Measurements from ENCODE around the gene NRXN3.
"Not testable (repeated sequence)": the region's sequence is repeated elsewhere in the genome, so short reads cannot be mapped to it uniquely, and the experiment has no call there.

NRXN3 gene

DNA sequence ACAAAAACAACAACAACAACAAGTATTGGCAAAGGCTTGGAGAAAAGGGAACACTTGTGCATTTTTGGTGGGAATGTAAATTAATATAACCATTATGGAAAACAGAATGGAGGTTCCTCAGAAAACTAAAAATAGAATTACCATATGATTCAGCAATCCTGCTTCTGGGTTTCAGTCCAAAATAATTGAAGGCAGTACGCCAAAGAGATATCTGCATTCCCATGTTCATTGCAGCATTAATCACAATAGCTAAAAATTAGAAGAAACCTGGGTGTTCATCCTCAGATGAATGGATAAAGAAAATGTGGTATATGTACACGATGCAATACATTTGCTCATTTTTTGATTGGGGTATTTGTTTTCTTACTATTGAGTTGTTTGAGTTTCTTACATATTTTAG, 813.0 kb downstream of the NRXN3 start:
- in situ Hi-C loops (cut with MboI; ENCODE audit: low pct_unique_long_range_greater_than_20kb, low sequenced_read_pairs) = no loop called here
- no peak for DNase-seq

DNA sequence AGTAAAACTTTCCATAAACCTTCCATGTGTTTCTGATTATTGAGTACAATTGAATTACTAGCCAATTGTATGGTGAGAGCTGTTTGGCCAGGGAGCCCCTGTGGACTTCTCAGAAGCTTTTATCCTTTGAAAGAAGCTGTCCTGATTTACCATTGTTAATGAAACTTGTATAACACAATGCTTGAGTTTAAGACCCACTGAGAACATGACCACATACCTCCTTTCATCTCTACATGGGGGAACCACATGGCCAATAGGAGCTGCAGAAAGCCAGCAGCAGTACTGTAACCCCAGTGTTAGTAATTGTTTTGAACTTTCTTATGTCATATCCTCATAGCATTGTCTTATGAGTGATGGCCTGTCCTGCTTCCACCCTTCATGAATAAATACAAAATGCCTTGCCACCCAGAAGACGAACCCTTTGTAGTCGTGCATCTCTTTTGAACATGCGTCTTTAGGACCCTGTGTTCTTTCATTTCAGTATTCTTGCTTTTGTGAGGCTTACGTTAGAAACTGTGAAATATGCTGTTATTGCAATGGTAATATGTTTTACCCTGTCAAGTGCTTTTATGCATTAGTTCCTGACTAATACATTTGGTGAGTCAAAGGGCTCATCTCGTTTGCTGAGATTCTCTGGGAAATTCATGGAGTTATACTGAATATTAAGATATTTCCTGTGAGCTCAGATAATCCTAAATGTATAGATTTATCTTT, 815.7 kb downstream of the NRXN3 start:
- no peak for DNase-seq
- in situ Hi-C loops (cut with MboI; ENCODE audit: low pct_unique_long_range_greater_than_20kb, low sequenced_read_pairs) = no loop called here

DNA sequence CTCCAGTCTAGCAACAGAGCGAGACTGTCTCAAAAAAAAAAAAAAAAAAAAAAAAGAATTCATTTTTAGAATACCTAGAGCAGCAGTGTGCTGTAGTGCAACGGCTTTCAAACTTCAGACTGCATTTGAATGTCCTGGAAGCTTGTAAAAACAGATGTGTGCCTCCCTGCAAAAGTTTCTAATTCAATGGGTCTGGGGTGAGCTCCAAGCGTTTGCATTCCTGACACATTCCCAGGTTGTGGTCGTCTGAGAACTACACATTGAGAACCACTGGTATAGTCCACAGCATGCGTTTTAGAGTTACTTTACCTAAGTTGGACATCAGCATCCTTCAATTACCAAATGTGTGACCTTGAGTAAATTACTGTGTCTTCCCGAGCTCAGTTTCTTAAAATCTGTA, 816.8 kb downstream of the NRXN3 start:
- in situ Hi-C loops (cut with MboI; ENCODE audit: low pct_unique_long_range_greater_than_20kb, low sequenced_read_pairs) = no loop called here
- DNase-seq = no peak

DNA sequence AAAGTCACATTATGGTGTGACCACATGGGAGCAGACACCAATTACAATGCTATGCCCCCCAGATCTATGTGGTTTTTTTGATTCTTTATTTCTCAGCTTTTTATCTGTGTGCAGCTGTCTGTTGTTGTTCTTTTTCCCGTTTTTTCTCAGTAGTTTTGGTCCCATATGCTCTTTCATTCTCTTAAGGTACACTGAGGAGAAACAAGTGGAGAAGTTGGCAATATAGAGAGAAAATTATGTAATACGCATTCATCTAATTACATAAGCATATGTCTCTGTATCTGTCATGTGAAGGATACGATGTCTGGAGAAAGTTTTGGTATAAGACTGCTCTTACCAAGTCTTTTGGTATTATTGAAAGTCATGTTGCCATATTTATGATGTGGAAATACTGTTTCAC, 819.0 kb downstream of the NRXN3 start:
- in situ Hi-C loops (cut with MboI; ENCODE audit: low pct_unique_long_range_greater_than_20kb, low sequenced_read_pairs) = no loop called here
- no peak for DNase-seq

DNA sequence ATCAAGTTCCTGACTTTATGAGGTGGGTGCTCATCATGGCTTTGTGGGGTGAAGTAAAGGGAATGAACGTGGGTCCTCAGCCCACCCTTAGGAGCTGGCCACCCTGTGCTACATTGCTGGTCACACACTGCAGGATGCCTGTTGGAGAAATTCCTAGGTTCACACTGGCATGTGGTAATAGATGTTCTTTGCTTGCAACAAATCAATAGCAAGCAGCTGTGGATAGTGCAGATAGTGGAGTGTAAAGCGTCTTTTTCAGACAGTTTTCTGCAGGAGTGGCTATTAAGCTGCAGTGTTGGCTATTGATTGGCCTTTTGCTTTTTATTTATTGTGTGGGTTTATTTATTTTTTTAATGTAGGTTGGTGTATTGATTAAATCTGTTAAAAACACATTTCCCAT, 822.7 kb downstream of the NRXN3 start:
- in situ Hi-C loops (cut with MboI; ENCODE audit: low pct_unique_long_range_greater_than_20kb, low sequenced_read_pairs) = no loop called here
- DNase-seq = no peak

DNA sequence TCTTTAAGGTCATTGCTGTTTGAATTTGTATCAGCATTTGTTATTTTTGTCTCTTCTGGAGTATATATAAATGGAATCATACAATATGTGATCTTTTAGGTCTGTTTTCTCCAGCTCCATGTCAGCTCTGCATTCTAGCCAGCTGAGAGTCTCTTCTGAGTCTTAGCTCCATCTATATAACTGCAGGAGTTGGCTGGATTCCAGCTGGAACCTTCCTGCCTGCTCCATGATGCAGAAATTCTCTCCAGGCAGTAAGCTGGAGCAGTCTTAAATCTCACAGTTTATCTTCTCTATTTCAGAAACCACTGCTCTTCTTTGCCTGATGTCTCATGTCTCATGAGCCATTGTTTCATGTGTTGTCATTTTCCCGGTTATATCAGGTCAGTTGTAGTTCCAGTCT, 827.6 kb downstream of the NRXN3 start:
- in situ Hi-C loops (cut with MboI; ENCODE audit: low pct_unique_long_range_greater_than_20kb, low sequenced_read_pairs) = no loop called here
- DNase-seq = no peak

DNA sequence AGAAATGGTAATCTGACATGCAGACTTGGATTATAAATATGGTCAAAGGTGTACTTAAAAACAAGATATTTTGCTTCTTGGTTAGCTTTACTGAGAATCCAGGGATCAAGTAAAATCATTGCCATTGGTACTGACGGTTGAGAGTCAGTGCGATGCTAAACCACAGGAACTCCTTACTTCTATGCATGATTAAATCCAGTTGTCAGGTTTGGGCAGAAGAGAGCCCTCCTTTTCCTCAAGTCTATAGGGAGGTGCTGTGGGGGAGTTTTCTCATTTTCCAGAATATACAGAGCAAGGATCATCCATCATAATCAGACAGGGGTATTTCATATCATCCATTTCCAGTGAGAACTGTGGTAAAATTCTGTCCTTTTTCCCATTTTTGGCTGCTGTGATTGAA, 839.1 kb downstream of the NRXN3 start:
- in situ Hi-C loops (cut with MboI; ENCODE audit: low pct_unique_long_range_greater_than_20kb, low sequenced_read_pairs) = no loop called here
- DNase-seq = no peak

DNA sequence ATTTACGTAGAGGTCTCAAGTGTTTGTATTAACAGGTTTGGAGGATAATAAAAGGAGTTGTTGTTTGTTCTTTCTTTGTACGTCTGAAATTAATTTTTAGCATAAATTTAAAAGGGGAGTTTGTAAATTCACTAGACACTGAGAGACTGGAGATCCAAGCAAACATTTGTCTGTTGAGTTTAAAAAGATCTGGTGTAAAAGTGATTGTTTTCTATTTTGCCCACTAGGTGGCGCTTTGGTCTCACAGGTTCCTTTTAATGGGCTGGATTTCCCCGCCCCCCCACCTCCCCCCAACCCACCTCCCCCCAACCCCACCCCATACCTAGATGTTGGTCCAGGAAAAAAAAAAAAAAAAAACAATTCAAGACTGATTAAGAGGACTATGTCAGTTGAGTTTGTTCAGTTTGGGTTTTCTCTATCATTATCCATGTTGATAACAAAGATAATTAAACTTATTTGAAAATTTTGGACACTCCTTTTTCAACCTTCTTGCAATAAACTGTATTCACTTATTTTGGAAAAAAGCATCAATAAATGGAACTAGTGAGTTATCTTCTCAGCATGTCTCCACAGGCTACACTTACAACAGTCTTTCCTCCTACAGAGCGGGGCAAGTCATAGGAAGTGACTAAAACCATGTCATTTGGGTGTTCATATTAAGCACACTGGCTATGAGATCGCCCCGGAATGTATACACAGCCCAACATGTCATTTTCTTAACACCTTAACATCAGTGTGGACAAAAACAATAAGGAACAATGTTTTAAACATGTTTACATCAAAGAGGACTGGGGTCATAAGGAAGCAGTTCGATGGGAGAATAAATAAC, 841.1 kb downstream of the NRXN3 start:
- in situ Hi-C loops (cut with MboI; ENCODE audit: low pct_unique_long_range_greater_than_20kb, low sequenced_read_pairs) = no loop called here
- DNase-seq = peak; percentile 29

DNA sequence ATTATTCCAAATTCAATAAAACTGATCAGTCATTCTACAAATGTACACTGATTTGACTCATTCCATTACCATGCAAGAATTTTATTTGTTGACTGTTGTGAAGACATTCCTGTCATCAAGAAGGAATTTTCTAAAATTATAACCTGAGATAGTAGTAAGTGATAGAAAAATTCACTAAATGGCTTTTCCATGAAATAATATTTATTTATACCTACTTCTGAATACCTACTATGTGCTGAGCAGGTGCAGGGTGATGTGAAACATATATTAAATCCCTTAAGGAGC, 841.7 kb downstream of the NRXN3 start:
- in situ Hi-C loops (cut with MboI; ENCODE audit: low pct_unique_long_range_greater_than_20kb, low sequenced_read_pairs) = no loop called here
- DNase-seq = no peak

DNA sequence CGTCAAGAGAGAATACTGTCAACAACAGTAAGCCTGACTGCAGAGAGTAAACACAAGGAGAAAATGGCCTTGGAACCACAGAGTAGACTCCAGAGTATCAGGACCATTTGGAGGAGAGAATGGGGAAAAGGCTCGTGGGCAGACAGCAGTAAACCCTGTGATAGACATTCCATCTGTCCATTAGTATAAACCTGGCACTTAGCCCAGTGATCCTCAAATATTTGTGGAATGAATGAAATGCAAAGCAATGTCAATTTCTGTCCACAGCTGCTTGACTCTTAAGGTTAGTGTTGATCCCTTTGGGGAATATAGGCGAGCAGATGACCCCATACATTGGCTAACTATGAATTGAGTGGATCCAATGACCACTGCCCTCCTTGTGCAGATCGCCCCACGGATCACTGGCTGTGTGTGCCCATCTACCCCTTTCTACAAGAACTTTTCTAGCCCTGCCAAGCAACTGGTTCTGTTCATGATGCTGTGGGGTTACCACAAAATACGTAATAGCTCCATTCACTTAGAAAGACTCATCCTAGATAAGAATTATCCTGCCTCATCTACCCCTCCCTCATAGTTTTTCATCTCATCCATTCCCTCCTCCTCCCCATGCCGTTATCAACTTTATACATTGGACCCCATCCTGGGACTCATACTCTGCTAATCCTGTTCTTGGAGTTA, 846.8 kb downstream of the NRXN3 start:
- in situ Hi-C loops (cut with MboI; ENCODE audit: low pct_unique_long_range_greater_than_20kb, low sequenced_read_pairs) = no loop called here
- DNase-seq = no peak

DNA sequence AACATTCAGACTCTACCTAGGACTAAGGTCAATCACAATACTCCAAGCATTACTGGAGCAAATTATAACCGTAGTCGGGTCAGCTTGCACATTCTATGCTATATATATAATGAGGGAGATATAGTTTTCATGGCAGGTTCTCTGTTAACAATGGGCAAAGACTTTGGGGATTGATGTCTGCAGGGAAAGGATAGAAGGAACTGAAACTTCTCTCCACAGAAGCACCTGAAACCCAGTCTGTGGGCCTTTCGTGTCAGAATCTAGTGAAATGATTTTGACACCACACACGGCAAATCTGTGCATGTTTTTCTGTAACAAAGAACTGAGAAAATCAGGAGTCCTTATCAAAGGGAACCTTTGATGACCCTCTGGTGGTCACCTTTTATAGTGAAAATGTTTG, 847.4 kb downstream of the NRXN3 start:
- DNase-seq = no peak
- in situ Hi-C loops (cut with MboI; ENCODE audit: low pct_unique_long_range_greater_than_20kb, low sequenced_read_pairs) = no loop called here

DNA sequence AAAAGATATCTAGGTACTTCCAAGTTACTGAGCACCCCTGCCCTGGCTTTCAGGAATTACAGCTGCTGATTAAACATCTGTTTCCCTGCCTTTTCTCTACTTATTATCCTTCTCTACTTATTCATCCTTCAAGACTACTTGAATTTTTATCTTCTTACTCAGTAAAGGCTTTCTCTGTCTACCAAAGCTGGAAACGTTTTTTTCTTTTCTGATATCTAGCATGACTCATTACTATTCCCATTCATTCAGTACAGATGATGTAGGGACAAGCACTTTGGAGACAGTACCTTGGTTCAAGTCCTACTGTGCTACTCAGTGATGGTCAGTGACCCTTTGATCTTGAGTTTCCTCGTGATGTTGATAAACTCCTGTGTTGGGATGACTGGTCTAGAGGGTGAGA, 848.7 kb downstream of the NRXN3 start:
- in situ Hi-C loops (cut with MboI; ENCODE audit: low pct_unique_long_range_greater_than_20kb, low sequenced_read_pairs) = no loop called here

DNA sequence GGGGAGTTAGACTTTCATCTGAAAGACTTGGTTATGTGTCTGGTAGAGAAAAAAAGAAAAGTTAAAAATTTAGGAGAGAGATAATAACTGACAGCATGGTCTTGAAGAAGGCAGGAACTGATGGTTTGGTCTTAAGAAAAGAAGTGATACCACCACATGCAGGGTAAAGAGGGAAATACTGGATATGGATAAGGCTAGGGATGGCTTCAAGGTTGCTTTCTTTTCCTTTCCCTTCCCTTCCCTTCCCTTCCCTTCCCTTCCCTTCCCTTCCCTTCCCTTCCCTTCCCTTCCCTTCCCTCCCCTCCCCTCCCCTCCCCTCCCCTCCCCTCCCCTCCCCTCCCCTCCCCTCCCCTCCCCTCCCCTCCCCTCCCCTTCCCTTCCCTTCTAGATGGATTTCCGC, 849.7 kb downstream of the NRXN3 start:
- DNase-seq; in situ Hi-C loops (cut with MboI; ENCODE audit: low pct_unique_long_range_greater_than_20kb, low sequenced_read_pairs): not testable (repeated sequence)

More for the DNA sequence above, 848.7 kb downstream of the NRXN3 start:
- no peak for DNase-seq

DNA sequence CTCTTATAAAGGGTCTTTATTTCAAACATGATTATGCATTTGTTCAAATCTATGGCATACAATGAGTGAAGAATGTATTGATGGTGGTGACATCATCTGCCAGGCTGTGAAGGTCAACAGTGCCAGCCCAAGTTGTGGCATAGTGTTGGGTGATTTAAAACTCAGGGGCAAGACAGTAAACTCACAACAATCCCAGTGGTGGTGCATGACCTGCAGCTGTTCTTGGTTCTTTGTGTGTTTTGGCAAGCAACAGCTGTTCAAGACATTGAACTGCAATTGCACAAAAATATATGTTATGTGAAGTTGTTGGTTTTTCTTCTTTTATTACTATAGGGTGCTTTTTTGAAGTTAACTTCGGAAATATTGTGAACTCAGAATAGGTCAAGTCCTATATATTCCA, 851.6 kb downstream of the NRXN3 start:
- DNase-seq = no peak
- in situ Hi-C loops (cut with MboI; ENCODE audit: low pct_unique_long_range_greater_than_20kb, low sequenced_read_pairs) = no loop called here

DNA sequence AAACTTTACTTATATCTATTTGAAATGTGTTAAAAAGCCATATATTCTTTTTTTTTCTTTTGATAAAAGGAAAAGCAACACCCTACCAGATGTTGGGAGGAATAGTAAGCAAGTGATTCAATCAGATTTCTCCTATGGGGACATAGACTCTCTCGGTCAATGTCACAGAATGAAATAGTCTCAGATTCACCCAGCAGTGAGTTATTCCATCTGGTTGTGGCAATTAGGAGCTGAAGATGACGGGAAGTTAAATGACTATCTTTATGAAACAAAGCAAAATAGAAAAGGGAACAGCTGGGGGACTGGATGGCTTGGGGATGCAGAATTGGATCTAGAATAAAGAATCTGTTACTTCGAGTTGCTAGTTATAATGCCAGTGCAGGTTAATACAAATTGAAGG, 857.0 kb downstream of the NRXN3 start:
- in situ Hi-C loops (cut with MboI; ENCODE audit: low pct_unique_long_range_greater_than_20kb, low sequenced_read_pairs) = no loop called here
- DNase-seq = no peak

DNA sequence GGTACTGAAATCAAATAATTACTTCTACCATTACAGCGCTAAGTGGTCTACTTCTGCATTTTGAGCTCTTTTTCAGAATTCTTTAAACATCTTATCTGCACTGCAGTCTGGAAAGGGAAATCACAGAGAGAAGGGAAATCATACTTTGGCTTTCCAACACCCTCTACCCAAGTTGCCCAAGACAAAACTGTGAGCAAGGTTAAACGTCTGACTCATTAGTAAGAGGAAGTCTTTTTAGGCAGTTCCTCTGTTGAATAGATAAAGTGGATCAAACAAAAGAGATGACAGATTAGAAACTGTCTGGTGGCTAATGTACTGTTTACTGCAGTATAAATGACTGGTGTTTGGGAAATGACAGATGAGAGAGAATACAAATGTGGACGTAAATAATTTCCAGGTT, 858.1 kb downstream of the NRXN3 start:
- in situ Hi-C loops (cut with MboI; ENCODE audit: low pct_unique_long_range_greater_than_20kb, low sequenced_read_pairs) = no loop called here
- DNase-seq = peak; percentile 92

DNA sequence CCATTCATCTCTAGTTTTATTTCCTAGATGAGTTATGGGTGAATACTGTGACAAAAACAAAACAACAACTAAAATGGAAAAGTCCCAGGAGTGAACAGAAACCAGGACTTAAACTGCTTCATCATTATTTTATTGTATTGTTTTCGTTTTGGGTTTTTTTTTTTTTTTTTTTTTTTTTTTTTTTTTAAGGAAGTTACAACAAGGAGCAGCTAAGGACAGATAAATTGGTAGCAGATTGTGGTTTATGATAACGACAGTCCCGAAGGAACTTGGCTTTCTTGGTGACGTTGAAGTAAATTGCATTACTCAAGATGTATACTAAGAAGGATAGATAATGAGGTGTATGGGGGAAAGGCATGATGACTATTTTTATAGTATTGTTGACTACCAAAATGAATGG, 866.3 kb downstream of the NRXN3 start:
- in situ Hi-C loops (cut with MboI; ENCODE audit: low pct_unique_long_range_greater_than_20kb, low sequenced_read_pairs) = no loop called here
- DNase-seq = peak; percentile 78

DNA sequence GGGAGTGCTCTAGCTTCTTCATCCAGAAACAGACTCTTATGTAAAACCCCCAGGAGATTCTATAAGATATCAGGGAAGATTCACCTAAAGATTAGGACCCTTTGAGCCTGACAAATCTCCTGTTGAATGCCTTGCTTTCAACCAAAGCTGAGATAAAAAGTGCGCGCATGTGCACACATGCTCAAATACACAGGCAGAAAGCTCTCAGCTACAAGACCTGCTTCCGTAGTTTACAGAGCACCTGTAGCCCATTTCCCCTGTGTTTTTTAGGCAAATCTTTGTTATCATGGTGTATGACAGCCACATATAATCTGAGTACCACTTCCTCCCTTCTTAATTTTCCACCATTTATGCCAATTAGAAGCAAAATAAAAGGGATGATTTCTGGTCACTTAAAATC, 866.9 kb downstream of the NRXN3 start:
- DNase-seq = no peak
- in situ Hi-C loops (cut with MboI; ENCODE audit: low pct_unique_long_range_greater_than_20kb, low sequenced_read_pairs) = no loop called here

DNA sequence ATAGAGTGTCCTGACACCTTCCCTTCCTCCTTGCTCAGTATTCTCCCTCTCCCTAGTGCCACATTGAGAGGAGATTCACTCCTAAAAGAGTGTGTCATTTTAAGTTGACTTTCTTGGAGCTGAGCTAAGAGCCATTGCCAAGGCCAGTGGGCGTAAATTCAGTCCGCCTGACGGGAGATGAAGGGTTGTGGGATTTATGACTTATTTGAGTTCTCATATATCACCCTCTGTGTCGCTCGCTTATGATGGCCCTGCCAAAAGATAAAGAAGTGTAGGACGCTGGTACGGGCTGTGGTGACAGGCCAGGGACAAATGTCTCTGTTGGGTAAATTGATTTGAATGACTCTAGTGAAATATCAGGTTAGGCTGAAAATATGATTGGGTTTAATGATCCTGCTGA, 867.4 kb downstream of the NRXN3 start:
- DNase-seq = peak; percentile 19
- in situ Hi-C loops (cut with MboI; ENCODE audit: low pct_unique_long_range_greater_than_20kb, low sequenced_read_pairs) = no loop called here

DNA sequence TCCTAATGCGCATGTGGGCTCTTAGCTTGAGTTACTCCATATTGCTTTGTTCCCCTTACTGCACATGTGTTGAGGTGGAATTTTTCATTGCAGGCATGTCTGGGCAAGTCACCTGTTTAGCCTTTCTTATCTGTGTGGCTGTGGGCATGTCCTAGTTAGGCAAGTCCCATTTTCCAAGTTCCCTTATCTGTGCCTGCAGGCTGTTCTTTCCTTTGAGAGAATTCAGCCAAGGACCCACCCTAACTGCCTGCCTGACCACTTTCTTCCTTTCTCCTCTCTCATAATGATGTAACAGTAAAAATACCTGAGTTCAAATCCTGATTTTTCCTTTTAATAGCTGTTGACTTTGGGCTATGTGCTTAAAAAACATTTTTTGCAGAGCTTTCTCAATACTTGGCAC, 870.6 kb downstream of the NRXN3 start:
- in situ Hi-C loops (cut with MboI; ENCODE audit: low pct_unique_long_range_greater_than_20kb, low sequenced_read_pairs) = no loop called here
- DNase-seq = peak; percentile 58
